Stimulated activated CD4-positive, alpha-beta T cell treated with anti-CD3 and anti-CD28 coated beads, Interleukin-2, amount 100 ng/mL, for 4 hours (primary cell): Measurements from ENCODE around the gene RBM14.
A peak's percentile ranks its signal among the peaks of the same experiment; 100 is the strongest.
"Not testable (repeated sequence)": the region's sequence is repeated elsewhere in the genome, so short reads cannot be mapped to it uniquely, and the experiment has no call there.

Source experiments
- DNase-seq: peaks from one replicate; pipeline ENCODE4 v3.0.0-alpha.2; 2020; ENCODE audit warnings: low read depth

Gene RBM14

GRCh38 chr11:66616379-66617154 is at the start of gene RBM14:
TSS of gene RBM14 (plus strand) at chr11:66616630. CDS start at chr11:66616721, 91 bp downstream.
- DNase-seq = peak; percentile 98

GRCh38 chr11:66567787-66568123 is 48.7 kb upstream of the RBM14 start:
- no peak for DNase-seq

DNA sequence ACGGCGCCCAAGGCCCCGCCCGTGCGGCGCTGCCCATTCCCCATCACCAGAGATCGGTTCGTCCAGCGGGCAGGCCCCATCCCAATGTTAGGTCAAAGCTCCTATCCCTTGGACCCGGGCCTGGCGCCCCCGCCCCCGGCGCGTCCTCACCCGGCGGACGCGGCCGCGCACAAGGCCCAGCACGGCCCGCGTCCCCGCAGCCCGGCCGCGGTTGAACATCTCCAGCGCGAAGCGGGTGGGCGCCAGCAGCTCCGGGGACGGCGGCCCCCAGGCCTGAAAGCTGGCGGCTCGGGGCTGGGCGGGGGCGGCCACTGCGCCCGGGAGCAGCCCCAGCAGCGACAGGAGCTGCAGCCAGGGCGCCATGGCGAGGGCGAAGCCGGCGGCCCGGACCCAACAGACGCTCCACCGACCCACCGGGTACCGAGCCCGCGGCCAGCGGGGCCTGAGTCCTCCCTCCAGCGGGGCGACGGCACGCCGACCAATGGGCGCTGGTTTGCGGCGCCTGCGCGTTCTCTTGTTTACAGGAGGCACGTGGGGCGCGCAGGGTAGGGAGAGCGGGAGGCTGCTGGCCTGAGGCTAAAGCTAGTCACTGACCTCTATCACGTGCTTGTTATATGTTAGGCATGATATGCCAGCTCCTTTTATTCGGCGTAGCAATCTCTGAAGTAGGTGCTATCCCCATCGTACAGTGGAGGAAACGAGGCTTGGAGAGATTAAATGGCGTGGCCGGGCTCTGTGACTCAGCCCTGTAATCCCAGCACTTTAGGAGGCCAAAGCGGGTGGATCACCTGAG is 48.1 kb upstream of the RBM14 start, which contains the start of gene CTSF:
Gene CTSF (minus strand): TSS at position 483 of the 793 bp plus-strand sequence. CDS start 120 bp downstream, at position 363.
- DNase-seq = peak; percentile 44

DNA sequence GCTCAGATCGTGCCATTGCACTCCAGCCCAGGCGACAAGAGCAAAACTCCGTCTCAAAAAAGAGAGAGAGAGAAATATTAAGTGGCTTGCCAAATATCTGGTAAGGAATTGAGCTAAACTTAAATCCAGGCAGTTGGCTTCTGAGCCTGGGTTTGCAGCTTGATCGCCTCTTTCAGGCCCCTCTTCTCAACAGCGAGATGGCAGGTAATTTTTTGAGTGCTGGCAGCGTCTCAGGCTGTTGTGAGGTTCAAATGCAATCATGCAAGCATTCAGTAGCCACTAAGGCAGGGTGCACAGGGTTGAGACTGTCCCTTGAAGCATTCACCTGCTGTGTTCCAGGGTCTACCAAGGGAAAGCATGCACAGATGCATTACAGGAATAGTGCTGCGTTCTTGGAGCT is 47.4 kb upstream of the RBM14 start:
- no peak for DNase-seq

DNA sequence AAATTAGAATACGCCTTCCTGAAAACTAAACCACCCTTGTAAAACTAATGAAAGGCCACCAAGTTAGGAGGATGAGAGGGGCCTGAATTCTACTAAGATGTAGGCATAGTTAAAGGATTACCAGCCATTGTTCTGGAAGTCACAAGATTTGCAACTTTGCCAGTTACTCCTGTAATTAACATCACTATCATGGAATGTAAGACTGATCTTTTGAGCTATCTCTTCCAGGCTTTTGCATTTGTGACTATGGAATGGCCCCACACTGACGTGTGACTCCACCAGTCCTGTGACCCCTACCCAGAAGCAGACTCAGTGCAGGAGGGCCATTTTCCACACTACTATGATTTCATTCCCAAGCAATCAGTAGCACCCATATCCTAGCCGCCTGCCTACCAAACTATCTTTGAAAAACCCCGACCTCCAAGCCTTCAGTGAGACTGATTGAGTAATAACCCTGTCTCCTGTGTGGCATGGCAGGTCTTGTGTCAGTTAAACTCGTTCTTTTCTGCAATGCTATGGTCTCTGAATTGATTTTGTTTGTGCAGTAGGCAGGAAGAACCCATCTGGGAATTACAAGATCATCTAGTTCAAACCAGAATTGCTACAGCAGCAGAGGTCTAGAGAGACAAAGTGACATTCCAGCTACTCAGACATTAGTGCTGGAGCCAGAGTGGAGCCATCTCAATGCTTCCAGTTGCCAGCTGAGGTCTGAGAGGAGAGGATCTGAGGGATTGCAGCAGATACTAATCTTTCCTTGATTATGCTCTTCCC is 46.2 kb upstream of the RBM14 start:
- DNase-seq = no peak

DNA sequence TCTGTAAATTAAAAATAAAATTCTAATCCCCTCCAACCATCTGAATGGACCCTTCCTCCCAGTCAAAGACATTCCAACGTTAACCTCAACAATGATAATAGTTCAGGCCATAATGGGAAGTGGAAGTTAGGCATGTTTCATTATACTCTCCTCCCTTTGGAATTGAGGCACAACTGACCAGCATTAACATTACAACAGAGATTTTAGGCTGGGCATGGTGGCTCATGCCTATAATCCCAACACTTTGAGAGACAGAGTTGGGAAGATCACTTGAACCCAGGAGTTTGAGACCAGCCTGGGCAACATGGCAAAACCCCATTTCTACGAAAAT is 45.6 kb upstream of the RBM14 start:
- DNase-seq = no peak

GRCh38 chr11:66579017-66579606 is 37.3 kb upstream of the RBM14 start:
- peak; percentile 70 for DNase-seq

GRCh38 chr11:66580803-66581202 is 35.6 kb upstream of the RBM14 start:
- DNase-seq = no peak

DNA sequence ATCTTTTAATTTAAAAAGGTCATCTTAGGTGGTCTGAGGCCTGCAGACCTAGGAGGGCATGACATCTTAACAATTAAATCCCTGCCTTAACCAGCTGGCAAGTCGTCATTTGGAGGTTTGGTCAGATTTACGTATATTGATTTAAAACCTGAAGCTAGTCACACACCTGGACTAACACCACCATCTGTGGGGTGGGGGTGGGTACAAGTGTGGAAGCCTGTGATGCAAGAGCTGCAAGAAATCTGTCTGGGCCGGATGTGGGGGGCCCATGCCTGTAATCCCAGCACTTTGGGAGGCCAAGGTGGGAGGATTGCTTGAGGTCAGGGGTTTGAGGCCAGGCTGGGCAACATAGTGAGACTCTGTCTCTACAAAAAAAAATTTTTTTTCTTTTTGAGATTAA is 35.2 kb upstream of the RBM14 start:
- DNase-seq = no peak

GRCh38 chr11:66582565-66583147 is 33.8 kb upstream of the RBM14 start:
- not testable (repeated sequence) for DNase-seq

DNA sequence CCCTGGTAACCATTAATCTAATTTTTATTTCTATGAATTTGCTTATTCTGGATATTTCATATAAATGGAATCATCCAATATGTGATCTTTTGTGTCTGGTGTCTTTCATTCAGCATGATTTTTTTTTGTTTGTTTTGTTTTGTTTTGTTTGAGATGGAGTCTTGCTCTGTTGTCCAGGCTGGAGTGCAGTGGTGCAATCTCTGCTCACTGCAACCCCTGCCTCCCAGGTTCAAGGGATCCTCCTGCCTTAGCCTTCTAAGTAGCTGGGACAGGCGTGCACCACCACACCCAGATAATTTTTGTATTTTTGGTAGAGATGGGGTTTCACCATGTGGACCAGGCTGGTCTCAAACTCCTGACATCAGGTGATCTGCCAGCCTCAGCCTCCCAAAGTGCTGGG is 31.0 kb upstream of the RBM14 start:
- DNase-seq = not testable (repeated sequence)

GRCh38 chr11:66586136-66586535 is 30.3 kb upstream of the RBM14 start:
- DNase-seq = no peak

- DNase-seq = not testable (repeated sequence)
These were observed 27.1 kb upstream of the RBM14 start for GRCh38 chr11:66589315-66589714.

GRCh38 chr11:66589996-66590675 is 26.3 kb upstream of the RBM14 start:
- no peak for DNase-seq

DNA sequence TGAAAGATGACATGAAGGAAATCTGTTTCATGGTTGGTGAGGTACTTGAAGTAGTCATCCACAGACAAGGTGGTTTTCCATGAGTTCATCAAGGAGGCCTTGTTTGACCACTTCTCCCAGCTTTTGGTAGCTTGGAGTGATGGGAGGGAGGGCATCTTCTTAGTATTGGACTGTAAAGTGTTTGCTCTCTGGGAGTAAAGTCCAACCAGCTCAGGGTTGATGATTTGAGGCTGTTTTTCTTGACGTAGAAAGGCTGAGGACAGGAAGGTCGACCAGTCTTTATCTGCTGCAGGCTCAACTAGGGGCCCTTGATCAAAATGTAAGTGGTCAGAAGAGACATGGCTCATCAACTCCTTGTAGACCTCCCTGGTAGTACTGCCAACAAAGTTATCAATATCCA is 25.3 kb upstream of the RBM14 start:
- DNase-seq = no peak

DNA sequence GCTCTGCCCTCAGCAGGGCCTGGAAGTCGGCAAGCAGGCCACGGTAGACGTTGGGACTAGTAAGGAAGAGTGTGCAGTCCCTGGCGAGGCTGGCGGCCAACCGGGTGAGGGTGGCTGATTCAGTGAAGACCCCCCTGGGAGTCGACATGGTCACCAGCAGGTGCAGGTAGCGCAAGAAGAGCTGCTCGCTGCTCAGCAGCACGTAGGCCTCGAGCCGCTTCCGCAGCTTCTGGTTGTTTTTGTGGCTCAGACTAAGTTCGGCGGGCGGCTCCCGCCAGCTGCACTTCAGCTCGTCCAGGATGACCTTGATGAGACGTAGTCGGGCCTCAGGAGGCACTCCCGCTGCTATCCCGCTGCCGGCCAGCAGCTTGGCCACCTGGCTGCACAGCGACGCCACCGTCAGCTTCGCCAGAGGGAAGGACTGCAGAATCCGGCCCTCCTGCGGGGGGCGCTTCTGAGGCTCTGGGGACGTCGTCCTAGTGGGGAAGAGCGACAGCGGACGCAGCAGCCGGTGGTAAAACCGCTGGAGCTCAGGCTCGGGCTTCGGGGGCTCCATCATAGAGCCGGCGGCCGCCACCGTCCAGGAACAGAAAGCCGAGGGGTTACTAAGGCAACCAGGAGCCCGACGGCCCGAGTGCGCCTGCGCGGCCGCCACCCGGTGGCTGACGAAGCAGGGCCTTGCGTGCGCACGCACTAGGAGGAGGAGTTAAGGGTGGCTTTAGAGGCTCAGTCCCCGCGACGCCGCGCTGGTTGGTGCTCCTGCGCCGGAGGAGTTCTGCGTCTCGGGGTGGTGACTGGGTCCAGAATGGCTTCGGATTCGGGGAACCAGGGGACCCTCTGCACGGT is 23.8 kb upstream of the RBM14 start, which contains the start of the genes CCDC87 and CCS:
Gene CCDC87 (minus strand): TSS at position 607 of the 846 bp plus-strand sequence. CDS start 48 bp downstream, at position 559.
Gene CCS (plus strand): TSS at position 729 of the 846 bp plus-strand sequence. CDS start 77 bp downstream, at position 806.
- peak; percentile 97 for DNase-seq

DNA sequence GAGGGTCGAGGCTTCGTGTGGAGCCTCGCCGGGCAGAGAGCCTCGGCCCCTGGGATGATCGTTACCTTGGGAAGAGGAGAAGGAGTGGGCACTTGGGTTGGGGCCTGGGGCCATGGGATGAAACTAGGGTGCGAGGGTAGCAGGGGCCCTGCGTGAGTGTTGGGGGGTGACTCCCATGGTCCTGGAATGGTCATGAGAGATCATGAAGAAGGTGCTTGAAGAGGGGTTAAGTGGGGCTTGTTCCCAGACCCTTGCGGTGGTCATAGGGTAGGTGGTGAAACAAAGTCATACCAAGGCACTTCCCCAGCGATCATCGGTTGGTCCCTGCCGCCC is 23.2 kb upstream of the RBM14 start:
- no peak for DNase-seq

GRCh38 chr11:66593650-66594049 is 22.8 kb upstream of the RBM14 start:
- DNase-seq = no peak

DNA sequence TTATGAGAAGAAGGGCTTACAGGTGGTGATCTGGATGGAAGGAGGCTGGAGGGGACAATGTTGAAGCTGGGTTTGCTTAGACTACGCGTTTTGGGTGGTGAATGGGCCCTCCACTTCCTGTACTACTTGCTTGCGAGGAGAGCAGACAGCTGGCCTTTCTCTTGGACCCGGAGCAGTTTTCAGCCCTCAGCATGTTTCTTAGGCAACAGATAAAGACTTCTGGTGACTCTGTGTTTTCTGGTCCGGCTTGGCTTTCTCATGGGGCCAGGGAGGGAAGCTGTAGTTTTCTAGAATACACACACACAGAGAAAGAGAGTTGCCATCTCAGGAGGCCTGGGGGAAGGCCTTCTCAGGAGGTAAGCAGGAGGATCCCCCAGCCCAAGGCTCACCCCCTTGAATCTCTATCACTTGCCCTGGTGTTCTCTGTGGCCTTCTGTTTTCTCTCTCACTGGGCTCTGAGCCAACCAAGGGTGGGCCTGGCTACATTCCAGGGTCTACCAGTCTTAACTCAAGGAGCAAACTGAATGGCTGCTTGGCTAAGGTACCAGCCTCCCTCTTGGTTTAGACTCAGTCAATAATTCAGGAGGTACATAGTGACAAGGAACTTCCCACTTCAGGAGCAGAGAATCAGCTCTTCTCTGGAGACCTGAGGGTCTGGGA is 21.1 kb upstream of the RBM14 start:
- DNase-seq = no peak

DNA sequence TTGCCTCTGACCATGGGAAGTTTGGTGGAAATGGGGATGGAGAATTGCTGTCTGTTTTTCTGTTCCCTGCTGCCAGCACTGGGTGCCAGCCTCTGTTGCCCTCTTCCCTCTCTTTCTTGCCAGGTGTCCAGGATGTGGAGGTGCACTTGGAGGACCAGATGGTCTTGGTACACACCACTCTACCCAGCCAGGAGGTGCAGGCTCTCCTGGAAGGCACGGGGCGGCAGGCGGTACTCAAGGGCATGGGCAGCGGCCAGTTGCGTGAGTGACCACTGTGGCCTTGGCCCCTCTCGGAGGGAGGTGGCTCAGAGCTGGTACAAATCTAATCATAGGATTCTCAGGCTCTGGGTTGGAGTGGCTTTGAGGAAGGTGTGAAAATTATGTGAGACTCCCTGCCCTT is 17.4 kb upstream of the RBM14 start:
- DNase-seq = no peak
